ENCODE results near the gene CEP250. TPM values are rescaled to one million over a fixed set of nuclear protein-coding genes. Genes with fewer than 3 reads are reported as not detected.
"Not testable (repeated sequence)": the region's sequence is repeated elsewhere in the genome, so short reads cannot be mapped to it uniquely, and the experiment has no call there.

CEP250 gene
- polyA plus RNA-seq, 1 donor (not counting 4 experiments of a cell fraction or from before 2014, with no cell fraction given): 8.1 TPM

DNA sequence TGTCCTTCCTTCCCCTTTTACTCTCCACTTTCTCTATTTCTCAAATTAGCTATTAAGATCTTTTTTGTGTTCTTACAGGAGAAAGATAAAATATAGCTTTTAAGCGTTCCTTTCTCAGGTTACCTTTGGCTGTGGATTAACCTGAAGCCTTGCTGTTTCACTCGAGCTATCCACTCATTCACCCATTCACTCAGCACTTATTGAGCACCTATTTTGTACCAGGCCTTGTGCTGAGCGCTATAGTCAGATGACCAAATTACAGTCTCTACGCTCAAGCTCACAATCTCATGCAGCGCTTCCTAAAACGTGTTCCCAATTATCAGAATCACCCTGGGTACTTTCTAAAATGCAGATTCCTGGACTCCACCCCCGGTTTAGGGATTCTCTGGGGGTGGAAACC lies 1.8 kb upstream of the CEP250 start:
- peaks cover 16% of the 10 kb centered on the region for H3K79me2 ChIP-seq (ENCODE audit: control insufficient read depth, insufficient read depth, low read length)
- no peaks in the 10 kb centered on the region for H4K20me1 ChIP-seq (ENCODE audit: control insufficient read depth, extremely low read depth, insufficient read depth, low read length)
- peak overlapping the region; percentile 96 for H3K4me2 ChIP-seq (ENCODE audit: control insufficient read depth, extremely low read depth, insufficient read depth, low read depth, low read length)
- no peak for FAIRE-seq
- H3K27ac ChIP-seq (ENCODE audit: control insufficient read depth, insufficient read depth, low read length): no peak overlapping the region
- dilution Hi-C loops (cut with MboI; ENCODE audit: extremely low pct_ligation_motif_present, low sequenced_read_pairs): no loop called here
- peak overlapping the region in 1 of 3 experiments; percentile 96 for H3K4me3 ChIP-seq (ENCODE audit: control insufficient read depth in 2 of 3, extremely low read depth in 1 of 3, insufficient read depth in 2 of 3, low read depth in 1 of 3, low read length in 3 of 3)
- TF ChIP-seq EZH2 (IDR thresholded peaks at IDR 0.05; ENCODE audit: low read length): no peak
- TF ChIP-seq, protein P1, sequence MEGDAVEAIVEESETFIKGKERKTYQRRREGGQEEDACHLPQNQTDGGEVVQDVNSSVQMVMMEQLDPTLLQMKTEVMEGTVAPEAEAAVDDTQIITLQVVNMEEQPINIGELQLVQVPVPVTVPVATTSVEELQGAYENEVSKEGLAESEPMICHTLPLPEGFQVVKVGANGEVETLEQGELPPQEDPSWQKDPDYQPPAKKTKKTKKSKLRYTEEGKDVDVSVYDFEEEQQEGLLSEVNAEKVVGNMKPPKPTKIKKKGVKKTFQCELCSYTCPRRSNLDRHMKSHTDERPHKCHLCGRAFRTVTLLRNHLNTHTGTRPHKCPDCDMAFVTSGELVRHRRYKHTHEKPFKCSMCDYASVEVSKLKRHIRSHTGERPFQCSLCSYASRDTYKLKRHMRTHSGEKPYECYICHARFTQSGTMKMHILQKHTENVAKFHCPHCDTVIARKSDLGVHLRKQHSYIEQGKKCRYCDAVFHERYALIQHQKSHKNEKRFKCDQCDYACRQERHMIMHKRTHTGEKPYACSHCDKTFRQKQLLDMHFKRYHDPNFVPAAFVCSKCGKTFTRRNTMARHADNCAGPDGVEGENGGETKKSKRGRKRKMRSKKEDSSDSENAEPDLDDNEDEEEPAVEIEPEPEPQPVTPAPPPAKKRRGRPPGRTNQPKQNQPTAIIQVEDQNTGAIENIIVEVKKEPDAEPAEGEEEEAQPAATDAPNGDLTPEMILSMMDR (optimal IDR thresholded peaks at IDR 0.05 in 1 of 3, IDR thresholded peaks at IDR 0.05 in 1 of 3, conservative IDR thresholded peaks at IDR 0.05 in 1 of 3; ENCODE audit: extremely low read depth in 1 of 3, insufficient read depth in 2 of 3, low read length in 3 of 3): no peak
- no peak overlapping the region for H3K9ac ChIP-seq (ENCODE audit: control insufficient read depth, extremely low read depth, insufficient read depth, low read length)
- H3K9me1 ChIP-seq (ENCODE audit: control insufficient read depth, extremely low read depth, insufficient read depth, low read length): no peaks in the 10 kb centered on the region
- H3K36me3 ChIP-seq (ENCODE audit: control insufficient read depth in 2 of 2, extremely low read depth in 1 of 2, insufficient read depth in 2 of 2, low read length in 2 of 2): no peaks in the 10 kb centered on the region
- H3K4me1 ChIP-seq (ENCODE audit: control insufficient read depth, extremely low read depth, insufficient read depth, low read length): peaks cover 29% of the 10 kb centered on the region
- H3K27me3 ChIP-seq (ENCODE audit: control insufficient read depth, extremely low read depth, insufficient read depth, low read length): no peaks in the 10 kb centered on the region
- H3K9me3 ChIP-seq (ENCODE audit: control insufficient read depth, low read depth, low read length): no peaks in the 10 kb centered on the region
- H2AFZ ChIP-seq (ENCODE audit: control insufficient read depth, low read length): no peak overlapping the region
- DNase-seq (ENCODE audit: low read depth, low spot score): no peak

DNA sequence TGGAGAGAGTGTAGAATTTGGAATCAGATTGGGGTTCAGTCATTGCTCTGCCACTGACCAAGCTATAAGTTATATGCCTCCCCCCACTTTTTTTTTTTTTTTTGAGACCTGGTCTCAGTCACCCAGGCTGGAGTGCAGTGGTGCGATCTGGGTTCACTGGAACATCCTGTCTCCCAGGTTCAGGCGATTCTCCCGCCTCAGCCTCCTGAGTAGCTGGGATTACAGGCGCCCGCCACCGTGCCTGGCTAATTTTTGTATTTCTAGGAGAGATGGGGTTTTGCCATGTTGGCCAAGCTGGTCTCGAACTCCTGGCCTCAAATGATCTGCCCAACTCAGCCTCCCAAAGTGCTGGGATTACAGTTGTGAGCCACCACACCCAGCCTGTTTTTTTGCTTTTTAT lies 1.3 kb downstream of the CEP250 start:
- DNase-seq (ENCODE audit: low read depth, low spot score); H2AFZ ChIP-seq (ENCODE audit: control insufficient read depth, low read length); H3K27me3 ChIP-seq (ENCODE audit: control insufficient read depth, extremely low read depth, insufficient read depth, low read length); H3K9me3 ChIP-seq (ENCODE audit: control insufficient read depth, low read depth, low read length); H3K9me1 ChIP-seq (ENCODE audit: control insufficient read depth, extremely low read depth, insufficient read depth, low read length); FAIRE-seq; dilution Hi-C loops (cut with MboI; ENCODE audit: extremely low pct_ligation_motif_present, low sequenced_read_pairs); H3K27ac ChIP-seq (ENCODE audit: control insufficient read depth, insufficient read depth, low read length); H3K9ac ChIP-seq (ENCODE audit: control insufficient read depth, extremely low read depth, insufficient read depth, low read length); H3K4me3 ChIP-seq (ENCODE audit: control insufficient read depth in 2 of 3, extremely low read depth in 1 of 3, insufficient read depth in 2 of 3, low read depth in 1 of 3, low read length in 3 of 3); H4K20me1 ChIP-seq (ENCODE audit: control insufficient read depth, extremely low read depth, insufficient read depth, low read length): not testable (repeated sequence)
- Histone ChIP-seq H3K36me3 (ENCODE audit: control insufficient read depth in 2 of 2, extremely low read depth in 1 of 2, insufficient read depth in 2 of 2, low read length in 2 of 2) (peaks cover 3 to 14% of the 10 kb centered on the region in 2 experiments), H3K4me1 (ENCODE audit: control insufficient read depth, extremely low read depth, insufficient read depth, low read length) (peaks cover 12% of the 10 kb centered on the region), H3K4me2 (ENCODE audit: control insufficient read depth, extremely low read depth, insufficient read depth, low read depth, low read length) (peak overlapping the region; percentile 74), H3K79me2 (ENCODE audit: control insufficient read depth, insufficient read depth, low read length) (peaks cover 16% of the 10 kb centered on the region)

DNA sequence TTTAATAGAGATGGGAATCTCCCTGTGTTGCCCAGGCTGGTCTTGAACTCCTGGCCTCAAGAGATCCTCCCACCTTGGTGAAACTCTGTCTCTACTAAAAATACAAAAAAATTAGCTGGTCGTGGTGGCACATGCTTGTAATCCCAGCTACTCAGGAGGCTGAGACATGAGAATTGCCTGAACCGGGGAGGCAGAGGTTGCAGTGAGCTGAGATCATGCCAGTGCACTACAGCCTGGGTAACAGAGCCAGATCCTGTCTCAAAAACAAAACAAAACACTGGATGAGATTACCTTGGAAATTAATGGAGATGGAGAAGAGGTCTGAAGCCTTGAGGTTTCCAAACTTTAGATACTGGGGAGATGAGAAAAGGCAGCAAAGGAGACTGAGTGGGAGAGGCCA lies 2.1 kb downstream of the CEP250 start:
- H3K9ac ChIP-seq (ENCODE audit: control insufficient read depth, extremely low read depth, insufficient read depth, low read length); H3K9me1 ChIP-seq (ENCODE audit: control insufficient read depth, extremely low read depth, insufficient read depth, low read length); dilution Hi-C loops (cut with MboI; ENCODE audit: extremely low pct_ligation_motif_present, low sequenced_read_pairs); DNase-seq (ENCODE audit: low read depth, low spot score); H3K4me1 ChIP-seq (ENCODE audit: control insufficient read depth, extremely low read depth, insufficient read depth, low read length); H3K27me3 ChIP-seq (ENCODE audit: control insufficient read depth, extremely low read depth, insufficient read depth, low read length); H3K4me2 ChIP-seq (ENCODE audit: control insufficient read depth, extremely low read depth, insufficient read depth, low read depth, low read length); H3K4me3 ChIP-seq (ENCODE audit: control insufficient read depth in 2 of 3, extremely low read depth in 1 of 3, insufficient read depth in 2 of 3, low read depth in 1 of 3, low read length in 3 of 3); FAIRE-seq; H4K20me1 ChIP-seq (ENCODE audit: control insufficient read depth, extremely low read depth, insufficient read depth, low read length); H2AFZ ChIP-seq (ENCODE audit: control insufficient read depth, low read length); H3K9me3 ChIP-seq (ENCODE audit: control insufficient read depth, low read depth, low read length); H3K27ac ChIP-seq (ENCODE audit: control insufficient read depth, insufficient read depth, low read length): not testable (repeated sequence)
- peaks cover 16% of the 10 kb centered on the region for H3K79me2 ChIP-seq (ENCODE audit: control insufficient read depth, insufficient read depth, low read length)
- peaks cover 9 to 16% of the 10 kb centered on the region in 2 experiments for H3K36me3 ChIP-seq (ENCODE audit: control insufficient read depth in 2 of 2, extremely low read depth in 1 of 2, insufficient read depth in 2 of 2, low read length in 2 of 2)
